SK-N-DZ (cell line): ENCODE data around the gene FAM200B.

Source experiments
- DNase-seq: peaks from one replicate; pipeline ENCODE4 v3.0.0-alpha.2; 2015; ENCODE audit warnings: low spot score

Gene FAM200B

GRCh38 chr4:15668566-15669435 is 12.8 kb upstream of the FAM200B start:
- DNase-seq: no peak

DNA sequence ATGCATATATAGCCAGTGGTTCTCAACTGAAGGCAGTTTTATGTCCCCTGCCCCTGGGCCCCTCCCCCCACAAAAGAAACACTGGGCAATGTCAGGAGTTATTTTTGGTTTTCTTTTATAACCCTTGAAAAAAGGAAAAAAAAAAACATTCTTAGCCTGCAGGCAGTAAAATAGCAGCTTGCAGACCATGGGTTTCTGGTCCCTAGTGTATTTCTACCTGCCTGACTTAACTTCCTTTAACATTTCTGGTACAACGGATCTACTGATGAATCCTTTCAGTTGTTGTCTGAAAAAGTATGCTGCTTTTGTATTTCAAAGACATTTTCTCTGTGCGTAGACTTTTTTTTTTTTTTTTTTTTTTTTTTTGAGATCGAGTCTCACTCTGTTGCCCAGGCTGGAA is 11.1 kb upstream of the FAM200B start:
- DNase-seq: no peak

- DNase-seq: no peak
Observed at GRCh38 chr4:15672101-15672500, 9.5 kb upstream of the FAM200B start.

GRCh38 chr4:15673337-15673736 is 8.3 kb upstream of the FAM200B start:
- no peak for DNase-seq

DNA sequence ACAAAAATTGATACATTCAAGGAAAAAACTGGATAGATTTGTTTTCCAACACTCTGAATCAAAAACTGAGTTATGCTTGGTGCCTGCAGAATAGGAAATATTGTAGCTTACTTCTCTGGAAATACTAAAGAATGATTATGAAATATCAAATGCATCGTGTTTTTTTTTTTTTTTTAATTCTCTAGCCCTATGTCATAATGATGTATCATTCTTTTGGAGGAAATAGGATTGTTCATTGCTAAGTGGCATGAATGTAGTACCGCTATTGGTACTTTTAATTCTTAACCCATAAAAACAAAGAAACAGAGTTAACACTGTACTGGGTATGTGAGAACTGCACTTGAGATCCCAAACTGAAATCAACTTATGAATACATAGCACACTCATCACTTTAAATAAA is 7.6 kb upstream of the FAM200B start:
- DNase-seq: no peak

- DNase-seq: no peak
Observed at GRCh38 chr4:15674926-15675325, 6.7 kb upstream of the FAM200B start.

- DNase-seq: no peak
Observed at GRCh38 chr4:15675356-15675755, 6.3 kb upstream of the FAM200B start.

GRCh38 chr4:15676039-15676438 is 5.6 kb upstream of the FAM200B start:
- no peak for DNase-seq

DNA sequence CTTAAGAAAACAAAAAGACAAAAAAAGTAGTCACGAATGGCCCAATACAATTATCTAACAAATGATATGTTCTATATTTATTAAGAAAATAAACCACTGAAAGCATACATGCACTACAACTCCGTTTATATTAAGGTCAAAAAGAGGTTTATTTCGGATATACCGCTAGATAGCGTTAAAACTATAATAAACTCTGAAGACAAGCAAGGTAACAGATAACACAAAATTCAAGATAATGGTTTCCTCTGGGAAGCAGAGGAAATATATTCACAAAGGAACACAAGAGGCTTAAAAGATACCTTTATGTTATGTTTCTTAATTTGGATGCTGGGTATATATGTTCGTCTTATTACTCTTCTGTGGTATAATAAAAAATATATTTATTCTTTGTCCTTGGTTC is 4.7 kb upstream of the FAM200B start:
- DNase-seq: no peak

- no peak for DNase-seq
Observed at GRCh38 chr4:15677507-15677988, 4.1 kb upstream of the FAM200B start.

DNA sequence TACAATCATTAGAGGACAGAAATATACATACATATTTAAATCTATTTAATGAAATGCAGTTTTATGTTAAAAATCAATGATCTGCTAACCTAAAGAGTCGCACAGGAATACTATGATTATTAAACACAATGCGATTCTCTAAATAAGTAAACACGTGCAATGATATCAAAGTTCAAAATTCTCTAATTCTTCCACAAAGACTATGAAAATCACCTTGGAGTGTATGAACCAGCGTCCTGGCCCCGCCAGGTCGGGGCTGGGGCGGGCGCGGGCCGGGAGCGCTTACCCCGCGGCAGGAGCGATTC is 608 bp upstream of the FAM200B start:
- no peak for DNase-seq

DNA sequence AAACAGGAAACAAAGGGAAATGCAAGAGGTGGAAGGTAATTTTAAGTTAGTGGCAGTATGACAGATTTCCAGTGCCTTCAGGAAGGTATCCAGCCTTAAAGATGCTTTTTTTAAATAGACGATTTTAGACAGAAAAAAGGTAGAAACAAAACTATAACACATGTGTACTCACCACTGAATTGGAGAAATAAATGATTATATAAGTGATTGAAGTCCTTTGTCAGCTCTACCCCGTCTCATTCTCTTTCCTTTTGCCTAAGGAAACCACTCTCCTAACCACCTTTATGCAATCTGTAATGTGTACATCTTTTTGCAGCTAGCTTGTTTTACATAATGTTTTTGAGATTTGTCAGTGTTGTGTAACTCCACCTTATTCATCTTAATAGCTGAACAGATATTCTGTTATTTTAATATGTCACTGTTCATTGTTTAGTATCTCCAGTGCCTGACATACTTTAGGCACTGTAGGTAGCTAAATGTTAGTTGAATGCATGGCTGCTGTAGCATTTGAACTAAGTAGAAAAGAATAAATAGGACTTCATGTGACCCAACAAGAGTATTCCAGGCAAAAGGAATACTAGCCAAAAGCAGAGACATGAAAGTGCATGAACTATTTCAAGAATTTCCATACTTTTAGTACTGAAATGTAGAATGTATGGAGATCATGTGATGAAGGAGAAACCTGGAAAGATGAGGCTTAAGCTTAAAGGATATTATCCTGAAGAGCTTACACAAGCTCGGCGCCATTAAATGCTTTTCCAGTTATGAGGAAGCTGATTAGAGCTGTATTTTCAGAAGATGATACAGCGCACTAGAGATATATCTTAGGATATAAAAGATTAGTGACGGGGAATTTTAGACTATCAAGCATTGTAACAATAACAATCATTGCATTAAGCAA is 865 bp downstream of the FAM200B start:
- no peak for DNase-seq

DNA sequence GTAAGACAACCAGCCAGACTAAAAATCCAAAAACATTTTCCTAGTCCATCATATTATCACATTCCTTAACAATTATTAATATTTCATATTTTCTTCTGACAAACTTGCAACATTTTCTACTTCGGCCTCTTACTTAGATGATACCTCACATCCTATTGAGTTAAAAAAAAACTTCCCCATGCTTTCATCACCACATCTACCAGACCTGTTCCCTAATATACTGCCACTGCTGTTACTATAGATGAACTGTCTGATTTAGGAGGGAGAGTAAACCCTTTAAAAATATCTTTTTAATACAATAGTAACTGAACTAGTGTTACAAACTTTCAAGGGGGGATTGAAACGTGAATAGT is 1.5 kb downstream of the FAM200B start:
- no peak for DNase-seq

- no peak for DNase-seq
Observed at GRCh38 chr4:15684498-15684897, 2.9 kb downstream of the FAM200B start.

DNA sequence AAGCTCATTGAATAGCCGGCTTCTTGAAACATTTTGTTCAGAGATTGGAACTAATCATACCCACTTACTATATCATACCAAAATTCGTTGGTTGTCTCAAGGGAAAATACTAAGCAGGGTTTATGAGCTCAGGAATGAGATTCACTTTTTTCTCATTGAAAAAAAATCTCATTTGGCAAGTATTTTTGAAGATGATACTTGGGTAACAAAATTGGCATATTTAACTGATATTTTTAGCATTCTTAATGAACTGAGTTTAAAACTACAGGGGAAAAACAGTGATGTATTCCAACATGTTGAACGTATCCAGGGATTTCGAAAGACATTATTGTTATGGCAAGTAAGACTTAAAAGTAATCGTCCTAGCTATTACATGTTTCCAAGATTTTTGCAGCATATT is 6.4 kb downstream of the FAM200B start:
- no peak for DNase-seq

GRCh38 chr4:15689540-15689939 is 7.9 kb downstream of the FAM200B start:
- DNase-seq: no peak

DNA sequence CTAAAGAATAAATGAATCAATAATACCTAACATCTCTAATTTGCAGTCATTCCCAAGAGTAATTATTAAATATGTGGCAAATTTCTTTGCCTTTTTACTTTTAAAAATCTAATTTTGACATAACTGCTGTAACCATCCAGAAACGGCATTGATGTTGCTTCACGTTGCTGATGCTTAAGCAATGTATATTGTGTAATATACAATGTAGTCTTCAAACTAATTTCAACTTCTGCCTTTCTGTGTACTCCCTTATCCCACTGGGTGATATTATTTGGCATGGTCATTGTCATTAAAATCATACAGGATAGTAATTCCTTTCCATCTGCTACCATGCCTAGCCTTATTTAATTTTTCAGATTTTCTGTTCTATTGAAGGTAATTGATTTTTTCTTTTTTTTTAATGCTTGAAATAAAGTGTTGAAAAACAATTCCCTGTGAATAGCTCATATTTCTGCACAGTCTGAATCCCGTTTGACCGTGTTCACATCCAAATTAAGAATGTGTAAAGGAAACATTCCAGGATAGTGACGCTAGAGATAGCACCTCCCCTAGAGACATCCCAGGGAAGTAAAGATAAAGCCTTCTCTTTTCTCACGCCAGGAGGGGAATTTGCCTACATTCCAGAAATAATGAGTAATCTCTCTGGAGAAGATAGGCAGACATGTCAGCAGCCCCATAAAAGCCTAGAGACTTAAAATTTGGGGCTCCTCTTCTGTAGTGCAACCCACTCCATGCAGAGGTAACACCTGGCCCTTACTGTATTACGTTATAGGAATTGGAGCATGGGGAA is 8.6 kb downstream of the FAM200B start:
- no peak for DNase-seq

DNA sequence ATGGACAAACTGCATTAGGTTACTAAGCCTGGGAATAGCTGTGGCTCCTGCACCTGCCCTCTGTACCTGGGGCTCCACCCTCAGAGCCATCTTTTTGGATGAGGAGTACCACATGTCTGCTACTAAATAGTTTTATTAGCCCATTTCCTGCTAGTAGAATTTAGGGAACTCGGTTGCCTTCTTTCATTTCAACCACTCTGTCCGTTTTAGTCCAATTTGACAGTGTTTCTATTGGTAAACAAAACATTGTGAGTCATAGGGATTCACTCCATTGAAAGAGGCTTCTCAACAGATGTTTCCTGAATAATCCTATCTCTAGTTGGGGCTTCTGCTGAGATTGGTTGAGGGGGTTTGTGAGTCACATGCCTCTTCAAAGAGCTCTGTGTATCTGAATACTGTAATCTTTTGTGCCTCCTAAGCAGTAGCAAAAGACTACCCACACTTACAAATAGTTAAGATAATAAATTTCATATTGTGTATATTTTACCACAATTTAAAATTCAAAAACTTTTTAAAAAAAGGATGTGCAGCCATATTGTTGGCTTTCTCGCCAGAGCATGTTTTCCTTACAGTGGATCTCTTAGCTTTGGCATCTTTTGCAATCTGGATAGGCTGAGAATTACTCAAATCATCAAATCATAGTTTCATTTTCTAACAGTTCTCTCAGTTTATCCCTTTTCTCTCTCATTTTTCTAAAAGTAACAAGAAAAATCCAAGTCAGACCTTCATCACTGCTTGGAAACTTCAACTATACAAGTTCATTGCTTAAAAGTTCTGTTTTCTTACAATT is 9.9 kb downstream of the FAM200B start:
- DNase-seq: no peak

- DNase-seq: no peak
Observed at GRCh38 chr4:15692602-15693001, 11.0 kb downstream of the FAM200B start.

DNA sequence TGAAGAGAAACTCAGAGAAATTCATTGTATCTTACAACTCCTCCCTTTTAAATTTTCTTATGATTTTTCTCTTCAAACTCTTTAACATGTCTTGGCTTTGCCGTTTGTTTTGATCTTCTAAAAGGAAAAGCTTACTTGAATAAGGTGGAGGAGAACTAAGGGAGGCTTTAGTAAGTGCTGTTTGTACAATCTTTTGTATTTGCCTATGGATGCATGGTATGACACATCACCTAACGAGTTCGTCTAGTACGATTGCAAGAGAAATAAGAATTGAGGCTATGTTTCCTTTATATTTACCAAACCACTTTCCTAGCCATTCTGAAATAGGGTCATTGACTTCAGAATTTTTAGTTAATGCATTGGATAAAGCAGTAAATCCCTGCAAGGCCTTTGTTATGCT is 12.8 kb downstream of the FAM200B start:
- no peak for DNase-seq

DNA sequence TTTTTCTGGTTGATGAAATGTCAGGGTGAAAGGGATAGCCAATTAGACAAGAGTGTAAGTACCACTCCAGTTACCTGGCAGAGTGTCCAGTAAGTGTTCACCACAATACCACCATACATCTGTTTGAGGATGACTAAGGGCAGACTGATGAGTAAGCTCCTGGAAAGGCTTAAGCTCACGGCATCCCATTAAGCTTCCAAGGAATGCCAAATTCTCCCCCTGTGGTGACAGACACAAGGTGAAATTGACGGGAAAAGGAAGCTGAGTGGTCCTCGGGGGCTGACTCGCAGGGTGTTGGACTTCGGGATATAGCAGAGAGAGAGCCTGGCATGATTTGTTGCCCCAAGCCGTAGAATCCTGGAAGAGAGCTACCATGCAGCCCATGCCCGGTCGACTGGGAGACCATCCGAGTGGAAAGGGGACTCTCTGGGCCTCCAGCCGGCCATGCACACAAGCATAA is 13.6 kb downstream of the FAM200B start:
- DNase-seq: no peak
